PC-9 (cell line): ENCODE results near the gene GPATCH2. TPM values are rescaled to one million over a fixed set of nuclear protein-coding genes. Genes with fewer than 3 reads are reported as not detected.
"Not testable (repeated sequence)": the region's sequence is repeated elsewhere in the genome, so short reads cannot be mapped to it uniquely, and the experiment has no call there.

ENCODE experiments used
- BruUV-seq: library from RNA; stranded (reverse); fragments of 400-500 nt; replicated peaks from 2 replicates; lab custom pipeline; 2021; lab: Mats Ljungman, UMichigan
- CTCF ChIA-PET: fragments of 300-600 bp; sonication (Branson Sonifier 250); formaldehyde crosslinking; loops from one replicate; lab custom pipeline; 2022; ENCODE audit warnings: antibody characterized with exemption; lab: Charles Lee
- POLR2A ChIA-PET: fragments of 300-600 bp; sonication (Branson Sonifier 250); formaldehyde crosslinking; loops from one replicate; lab custom pipeline; 2022; ENCODE audit warnings: antibody characterized with exemption; ENCODE audit not compliant: unreplicated experiment; lab: Charles Lee
- DNase-seq, 2 experiments: peaks; one replicate each; pipeline versions ENCODE4 v3.0.0 to v3.0.0-alpha.2; 2015 to 2022; ENCODE audit warnings: mixed read lengths in 1 of 2
- H2AFZ ChIP-seq: fragments of 200-600 bp; sonication (generic); 2 replicates; pipeline ENCODE4 v1.8.1; 2017; ENCODE audit warnings: antibody characterized with exemption
- H3F3A ChIP-seq: fragments of 200-600 bp; sonication (generic); 2 replicates; pipeline ENCODE4 v1.8.1; 2017; ENCODE audit warnings: antibody characterized with exemption, mild to moderate bottlenecking, low read depth; ENCODE audit not compliant: insufficient read depth
- H3K27ac ChIP-seq: fragments of 200-600 bp; sonication (generic); 2 replicates; pipeline ENCODE4 v1.6.1; 2016; ENCODE audit warnings: mixed run types
- H3K27me3 ChIP-seq: fragments of 200-600 bp; sonication (generic); 2 replicates; pipeline ENCODE4 v1.6.1; 2016; ENCODE audit warnings: low read depth, mixed run types; ENCODE audit not compliant: insufficient read depth
- H3K36me3 ChIP-seq: fragments of 200-600 bp; sonication (generic); 2 replicates; pipeline ENCODE4 v1.6.1; 2016; ENCODE audit warnings: low read depth, mixed run types
- H3K4me1 ChIP-seq: fragments of 200-600 bp; sonication (generic); replicated peaks from 2 replicates; pipeline ENCODE4 v1.6.1; 2016; ENCODE audit warnings: mixed run types; ENCODE audit not compliant: insufficient read depth
- H3K4me2 ChIP-seq: fragments of 200-600 bp; sonication (generic); 2 replicates; pipeline ENCODE4 v1.6.1; 2017; ENCODE audit warnings: mixed run types
- H3K4me3 ChIP-seq: fragments of 200-600 bp; sonication (generic); 2 replicates; pipeline ENCODE4 v1.6.1; 2016; ENCODE audit warnings: mixed run types
- H3K79me2 ChIP-seq: fragments of 200-600 bp; sonication (generic); 2 replicates; pipeline ENCODE4 v1.6.1; 2017; ENCODE audit warnings: low read depth, mixed run types
- H3K9me2 ChIP-seq: fragments of 200-600 bp; sonication (generic); 2 replicates; pipeline ENCODE4 v1.8.1; 2017; ENCODE audit warnings: mild to moderate bottlenecking; ENCODE audit not compliant: insufficient read depth
- H3K9me3 ChIP-seq: fragments of 200-600 bp; sonication (generic); 2 replicates; pipeline ENCODE4 v1.8.1; 2016; ENCODE audit warnings: low read depth; ENCODE audit not compliant: insufficient read depth
- H4K20me1 ChIP-seq: fragments of 200-600 bp; sonication (generic); 2 replicates; pipeline ENCODE4 v1.8.1; 2017; ENCODE audit not compliant: insufficient read depth
- CTCF ChIP-seq: fragments of 200-600 bp; sonication (generic); conservative IDR thresholded peaks from 2 replicates; pipeline ENCODE4 v1.6.1; 2017; ENCODE audit warnings: mixed run types, antibody characterized with exemption, mild to moderate bottlenecking, moderate library complexity
- EZH2 ChIP-seq: fragments of 200-600 bp; sonication (generic); IDR thresholded peaks from 2 replicates; pipeline ENCODE4 v1.8.0; 2017; ENCODE audit warnings: antibody characterized with exemption, low read depth
- intact Hi-C: fragments of 100-400 bp; cut with micrococcal nuclease; formaldehyde crosslinking; loops from one replicate; pipeline ENCODE4 v1.10.0; 2022; ENCODE audit not compliant: unreplicated experiment
- total RNA-seq: library from RNA; stranded (reverse); gene quantifications from 2 replicates; pipeline ENCODE4 v1.2.3, GENCODE V29; 2021

Gene GPATCH2
- total RNA-seq, 1 experiment from 2014 or later = 14.8 TPM

GRCh38 chr1:217524787-217525520 lies 105.9 kb downstream of the GPATCH2 start:
- H3K9me3 ChIP-seq = no peaks in the 10 kb centered on the region
- no peak overlapping the region for H3K4me2 ChIP-seq
- intact Hi-C loops = loop anchor here (5.0 kb wide), 1 partner anchor 37 kb away; no protein-coding TSS in a partner anchor
- no peak overlapping the region for H2AFZ ChIP-seq
- H3K36me3 ChIP-seq = no peaks in the 10 kb centered on the region
- POLR2A ChIA-PET = no interaction called here
- TF ChIP-seq CTCF (no peak), EZH2 (no peak)
- H3F3A ChIP-seq = no peaks in the 10 kb centered on the region
- H3K79me2 ChIP-seq = no peaks in the 10 kb centered on the region
- BruUV-seq = no TSS peak
- no peak for DNase-seq
- H3K27me3 ChIP-seq = no peaks in the 10 kb centered on the region
- H3K9me2 ChIP-seq = no peaks in the 10 kb centered on the region
- no peaks in the 10 kb centered on the region for H3K4me1 ChIP-seq
- no peak overlapping the region for H3K4me3 ChIP-seq
- CTCF ChIA-PET = no interaction called here
- H4K20me1 ChIP-seq = no peaks in the 10 kb centered on the region
- no peak overlapping the region for H3K27ac ChIP-seq

GRCh38 chr1:217523921-217524320 lies 107.0 kb downstream of the GPATCH2 start:
- H2AFZ ChIP-seq, intact Hi-C loops, H3K9me3 ChIP-seq, BruUV-seq, DNase-seq, H3F3A ChIP-seq, H3K9me2 ChIP-seq, H3K27ac ChIP-seq, H3K4me1 ChIP-seq, CTCF ChIA-PET, H4K20me1 ChIP-seq, H3K4me2 ChIP-seq, H3K4me3 ChIP-seq, POLR2A ChIA-PET, H3K27me3 ChIP-seq, H3K36me3 ChIP-seq, H3K79me2 ChIP-seq: not testable (repeated sequence)

GRCh38 chr1:217522277-217522676 lies 108.6 kb downstream of the GPATCH2 start:
- H2AFZ ChIP-seq = no peak overlapping the region
- DNase-seq = no peak
- H3K9me2 ChIP-seq = no peaks in the 10 kb centered on the region
- H3K79me2 ChIP-seq = no peaks in the 10 kb centered on the region
- TF ChIP-seq CTCF (no peak), EZH2 (no peak)
- ChIA-PET CTCF (no interaction called here), POLR2A (no interaction called here)
- H3K4me2 ChIP-seq = no peak overlapping the region
- no peaks in the 10 kb centered on the region for H4K20me1 ChIP-seq
- no peak overlapping the region for H3K4me3 ChIP-seq
- no peaks in the 10 kb centered on the region for H3F3A ChIP-seq
- BruUV-seq = no TSS peak
- H3K9me3 ChIP-seq = no peaks in the 10 kb centered on the region
- no peaks in the 10 kb centered on the region for H3K4me1 ChIP-seq
- intact Hi-C loops = no loop called here
- no peaks in the 10 kb centered on the region for H3K27me3 ChIP-seq
- no peak overlapping the region for H3K27ac ChIP-seq
- H3K36me3 ChIP-seq = no peaks in the 10 kb centered on the region

- intact Hi-C loops = no loop called here
- H3K79me2 ChIP-seq = no peaks in the 10 kb centered on the region
- H3F3A ChIP-seq = no peaks in the 10 kb centered on the region
- no peaks in the 10 kb centered on the region for H3K9me3 ChIP-seq
- H3K27ac ChIP-seq = no peak overlapping the region
- ChIA-PET POLR2A (no interaction called here), CTCF (no interaction called here)
- no peaks in the 10 kb centered on the region for H3K36me3 ChIP-seq
- TF ChIP-seq CTCF = no peak
- H3K27me3 ChIP-seq = no peaks in the 10 kb centered on the region
- no peaks in the 10 kb centered on the region for H3K4me1 ChIP-seq
- BruUV-seq = no TSS peak
- H2AFZ ChIP-seq = no peak overlapping the region
- no peak overlapping the region for H3K4me2 ChIP-seq
- no peak for DNase-seq
- H3K9me2 ChIP-seq = no peaks in the 10 kb centered on the region
- H4K20me1 ChIP-seq = no peaks in the 10 kb centered on the region
- H3K4me3 ChIP-seq = no peak overlapping the region
Observed at GRCh38 chr1:217521317-217521716, 109.6 kb downstream of the GPATCH2 start.
